Measurements from ENCODE around the gene LIN28A.

LIN28A gene

DNA sequence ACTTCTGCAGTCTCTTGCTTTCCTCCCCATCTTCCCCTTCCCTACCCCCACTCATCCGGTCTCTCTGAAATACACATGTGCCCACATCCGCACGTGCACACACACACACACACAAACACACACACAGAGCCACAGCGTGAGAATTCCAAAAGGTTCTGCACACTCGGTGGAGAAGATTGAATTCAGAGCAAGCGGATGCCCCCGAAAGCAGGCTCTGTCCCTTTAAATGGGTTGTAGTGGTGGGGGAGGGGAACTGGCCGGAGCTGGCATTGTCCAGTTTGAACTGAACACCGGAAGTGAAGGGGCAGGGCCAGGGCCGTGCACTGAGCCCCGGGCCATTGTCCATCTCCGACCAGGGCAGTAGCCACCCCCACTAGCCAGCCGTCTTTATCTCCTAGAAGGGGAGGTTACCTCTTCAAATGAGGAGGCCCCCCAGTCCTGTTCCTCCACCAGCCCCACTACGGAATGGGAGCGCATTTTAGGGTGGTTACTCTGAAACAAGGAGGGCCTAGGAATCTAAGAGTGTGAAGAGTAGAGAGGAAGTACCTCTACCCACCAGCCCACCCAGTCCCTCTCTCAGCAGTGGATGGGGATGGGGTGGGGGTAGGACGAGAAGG, 1.3 kb upstream of the LIN28A start:
- TF ChIP-seq CTCF (IDR thresholded peaks at IDR 0.05), result no peak

GRCh38 chr1:26411624-26412074, 1.0 kb downstream of the LIN28A start:
- TF ChIP-seq CTCF (IDR thresholded peaks at IDR 0.05), result no peak

- no peak for TF ChIP-seq CTCF (IDR thresholded peaks at IDR 0.05)
Measured at GRCh38 chr1:26412180-26412840, 1.7 kb downstream of the LIN28A start.

DNA sequence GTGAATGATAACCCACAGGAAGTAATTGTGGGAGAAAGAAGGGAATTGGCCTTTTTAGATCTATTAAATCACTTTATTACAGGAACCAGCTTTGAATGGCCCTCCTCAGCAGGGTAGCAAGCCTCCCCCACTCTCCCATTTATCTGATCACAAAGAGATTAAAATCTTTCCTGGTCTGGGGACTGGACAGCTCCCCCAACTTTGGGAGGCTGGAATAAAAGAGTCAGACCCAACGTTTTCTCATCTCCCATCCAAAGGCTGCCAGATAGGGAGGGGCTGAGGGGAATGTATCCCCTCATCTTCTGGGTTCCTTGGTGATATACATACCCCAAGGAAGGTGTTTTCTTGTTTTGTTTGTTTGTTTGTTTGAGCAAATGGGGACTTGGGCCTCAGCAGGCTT, 2.4 kb downstream of the LIN28A start:
- no peak for TF ChIP-seq CTCF (IDR thresholded peaks at IDR 0.05)

GRCh38 chr1:26417111-26417759, 6.6 kb downstream of the LIN28A start:
- TF ChIP-seq CTCF (IDR thresholded peaks at IDR 0.05), result peak; percentile 68

- no peak for TF ChIP-seq CTCF (IDR thresholded peaks at IDR 0.05)
Measured at GRCh38 chr1:26418865-26419349, 8.3 kb downstream of the LIN28A start.

- TF ChIP-seq CTCF (IDR thresholded peaks at IDR 0.05), result no peak
Measured at GRCh38 chr1:26419494-26419893, 8.9 kb downstream of the LIN28A start.
